Rectal smooth muscle tissue (tissue), 1 donor: ENCODE data around the gene SAP25.
"Not testable (repeated sequence)": the region's sequence is repeated elsewhere in the genome, so short reads cannot be mapped to it uniquely, and the experiment has no call there.

Source experiments
- H3K27ac ChIP-seq: one replicate; pipeline ENCODE4 v1.7.0; 2013; ENCODE audit warnings: low read depth, low read length, inconsistent platforms
- H3K27me3 ChIP-seq: one replicate; pipeline ENCODE4 v1.7.0; 2013; ENCODE audit warnings: low read length; ENCODE audit not compliant: control insufficient read depth, insufficient read depth
- H3K36me3 ChIP-seq: one replicate; pipeline ENCODE4 v1.7.0; 2013; ENCODE audit warnings: low read length; ENCODE audit not compliant: control insufficient read depth, insufficient read depth
- H3K4me1 ChIP-seq: one replicate; pipeline ENCODE4 v1.7.0; 2013; ENCODE audit warnings: low read length; ENCODE audit not compliant: control insufficient read depth, insufficient read depth
- H3K4me3 ChIP-seq: one replicate; pipeline ENCODE4 v1.7.0; 2013; ENCODE audit warnings: low read length
- H3K9ac ChIP-seq: one replicate; pipeline ENCODE4 v1.7.0; 2013; ENCODE audit warnings: low read length

SAP25 gene

GRCh38 chr7:100570954-100571828, 2.5 kb downstream of the SAP25 start:
- no peak overlapping the region for H3K4me3 ChIP-seq
- H3K27ac ChIP-seq: no peak overlapping the region
- no peaks in the 10 kb centered on the region for H3K4me1 ChIP-seq
- peaks cover 4% of the 10 kb centered on the region for H3K36me3 ChIP-seq
- peaks cover 3% of the 10 kb centered on the region for H3K27me3 ChIP-seq
- no peak overlapping the region for H3K9ac ChIP-seq

DNA sequence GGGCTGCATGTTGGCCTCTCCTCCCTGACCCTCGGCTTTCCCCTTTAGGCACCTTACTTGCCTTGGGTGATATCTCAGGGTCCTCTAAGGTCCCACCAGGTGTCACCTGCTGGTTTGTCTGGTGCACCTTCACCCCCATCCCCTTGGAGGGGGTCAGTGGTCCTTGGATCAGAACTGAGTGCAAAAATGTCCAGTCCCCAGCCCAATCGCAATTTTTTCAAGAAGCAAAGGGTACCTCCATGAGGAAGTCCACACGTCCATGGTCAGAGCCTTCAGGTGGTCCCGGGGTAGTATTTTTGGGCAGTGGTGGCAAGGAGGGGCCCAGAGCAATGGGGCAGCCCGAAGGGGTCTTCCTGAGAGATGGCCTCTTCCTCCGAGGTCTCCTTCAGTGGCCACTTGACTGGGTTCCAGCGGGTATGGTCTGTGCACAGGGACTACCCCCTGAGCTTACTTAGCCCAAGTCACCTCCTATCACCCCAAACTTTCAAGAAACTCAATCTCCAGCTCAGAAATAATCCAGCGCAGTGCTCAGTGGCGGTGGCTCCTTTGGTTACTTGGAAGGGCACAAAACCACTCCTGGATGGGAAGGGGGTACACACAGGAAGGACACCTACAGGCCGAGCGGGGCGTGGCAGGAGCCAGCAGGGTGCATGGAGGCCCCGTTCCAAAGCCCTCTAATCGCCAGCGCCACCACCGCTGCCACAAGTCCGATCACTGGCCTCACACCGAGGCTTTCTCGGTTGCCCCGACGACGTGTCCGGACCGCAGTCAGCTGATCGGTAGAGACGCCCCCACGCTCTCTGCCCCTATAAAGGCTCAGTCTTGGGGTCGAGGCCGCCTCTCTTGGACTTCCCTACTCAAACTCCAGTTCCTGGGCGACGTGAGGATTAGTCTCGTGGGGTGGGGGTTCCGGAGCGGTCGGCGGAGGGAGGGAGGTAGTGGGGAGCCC, 4.5 kb downstream of the SAP25 start:
- peaks cover 3% of the 10 kb centered on the region for H3K27me3 ChIP-seq
- H3K9ac ChIP-seq: no peak overlapping the region
- no peak overlapping the region for H3K27ac ChIP-seq
- H3K4me1 ChIP-seq: no peaks in the 10 kb centered on the region
- peak overlapping the region; percentile 54 for H3K4me3 ChIP-seq
- H3K36me3 ChIP-seq: peaks cover 3% of the 10 kb centered on the region

GRCh38 chr7:100568176-100568895, 5.4 kb downstream of the SAP25 start:
- Histone ChIP-seq H3K27ac (no peak overlapping the region), H3K9ac (no peak overlapping the region), H3K4me1 (no peaks in the 10 kb centered on the region), H3K27me3 (peaks cover 3% of the 10 kb centered on the region), H3K36me3 (peaks cover 3% of the 10 kb centered on the region), H3K4me3 (no peak overlapping the region)

GRCh38 chr7:100567751-100568175, 5.9 kb downstream of the SAP25 start:
- no peaks in the 10 kb centered on the region for H3K4me1 ChIP-seq
- H3K9ac ChIP-seq: no peak overlapping the region
- no peak overlapping the region for H3K27ac ChIP-seq
- no peak overlapping the region for H3K4me3 ChIP-seq
- peaks cover 3% of the 10 kb centered on the region for H3K36me3 ChIP-seq
- H3K27me3 ChIP-seq: peaks cover 3% of the 10 kb centered on the region

GRCh38 chr7:100567031-100567730, 6.5 kb downstream of the SAP25 start:
- H3K27ac ChIP-seq: no peak overlapping the region
- no peak overlapping the region for H3K9ac ChIP-seq
- H3K4me1 ChIP-seq: no peaks in the 10 kb centered on the region
- H3K27me3 ChIP-seq: peaks cover 3% of the 10 kb centered on the region
- peaks cover 3% of the 10 kb centered on the region for H3K36me3 ChIP-seq
- no peak overlapping the region for H3K4me3 ChIP-seq

DNA sequence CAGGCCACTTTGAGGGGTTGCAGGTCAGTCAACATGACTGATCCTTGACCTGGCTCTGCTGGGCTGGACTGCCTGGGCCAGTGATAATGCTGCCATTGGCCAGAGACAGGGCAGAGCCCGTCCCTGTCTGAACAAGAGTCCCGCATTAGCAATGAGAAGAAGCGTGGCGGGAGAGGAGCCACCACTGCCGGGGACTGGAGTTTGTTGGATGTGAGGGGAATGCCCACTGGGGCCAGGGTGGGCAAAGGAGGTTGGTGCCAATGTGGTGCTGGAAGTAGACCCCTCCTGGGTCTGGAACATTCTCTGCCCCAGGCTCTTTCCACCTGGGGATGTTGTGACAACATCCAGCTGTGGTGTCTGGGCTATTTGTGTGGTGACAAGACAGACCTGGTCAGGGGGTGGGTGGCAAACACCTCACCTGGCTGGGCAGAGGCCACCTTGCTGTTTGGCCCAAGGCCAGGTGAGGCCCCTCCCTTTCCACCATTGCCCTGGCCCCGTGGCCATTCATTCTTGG, 7.6 kb downstream of the SAP25 start:
- H3K4me1 ChIP-seq: no peaks in the 10 kb centered on the region
- peaks cover 3% of the 10 kb centered on the region for H3K36me3 ChIP-seq
- peaks cover 3% of the 10 kb centered on the region for H3K27me3 ChIP-seq
- no peak overlapping the region for H3K9ac ChIP-seq
- no peak overlapping the region for H3K4me3 ChIP-seq
- no peak overlapping the region for H3K27ac ChIP-seq

DNA sequence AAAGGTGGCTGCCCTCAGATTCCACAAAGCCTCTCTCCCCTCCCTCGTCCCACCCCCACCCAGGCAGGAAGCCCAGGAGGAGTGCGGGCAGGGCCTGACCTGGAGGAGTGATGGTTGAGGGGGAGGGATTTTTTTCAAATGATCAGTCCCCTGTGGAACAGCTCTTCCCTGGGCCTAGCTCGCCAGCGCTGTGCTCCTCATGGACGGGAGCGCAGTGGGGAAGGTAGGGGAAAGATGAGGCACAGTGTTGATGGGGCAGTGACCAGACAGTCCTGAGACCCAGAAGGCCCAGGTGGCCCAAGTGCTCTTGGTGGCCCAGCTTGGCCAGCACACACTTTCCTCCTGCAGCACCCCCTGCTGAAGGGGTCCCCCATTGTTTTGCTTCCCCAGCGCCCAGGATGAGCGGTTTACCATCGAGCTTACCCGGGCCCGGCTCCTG, 8.5 kb downstream of the SAP25 start:
- Histone ChIP-seq H3K27ac (no peak overlapping the region), H3K36me3 (peaks cover 3% of the 10 kb centered on the region), H3K4me1 (no peaks in the 10 kb centered on the region), H3K27me3 (no peaks in the 10 kb centered on the region), H3K9ac (no peak overlapping the region), H3K4me3 (no peak overlapping the region)

- not testable (repeated sequence) for H3K27ac ChIP-seq, H3K9ac ChIP-seq, H3K36me3 ChIP-seq, H3K4me1 ChIP-seq, H3K4me3 ChIP-seq, H3K27me3 ChIP-seq
Observed at GRCh38 chr7:100564405-100564804, 9.3 kb downstream of the SAP25 start.

DNA sequence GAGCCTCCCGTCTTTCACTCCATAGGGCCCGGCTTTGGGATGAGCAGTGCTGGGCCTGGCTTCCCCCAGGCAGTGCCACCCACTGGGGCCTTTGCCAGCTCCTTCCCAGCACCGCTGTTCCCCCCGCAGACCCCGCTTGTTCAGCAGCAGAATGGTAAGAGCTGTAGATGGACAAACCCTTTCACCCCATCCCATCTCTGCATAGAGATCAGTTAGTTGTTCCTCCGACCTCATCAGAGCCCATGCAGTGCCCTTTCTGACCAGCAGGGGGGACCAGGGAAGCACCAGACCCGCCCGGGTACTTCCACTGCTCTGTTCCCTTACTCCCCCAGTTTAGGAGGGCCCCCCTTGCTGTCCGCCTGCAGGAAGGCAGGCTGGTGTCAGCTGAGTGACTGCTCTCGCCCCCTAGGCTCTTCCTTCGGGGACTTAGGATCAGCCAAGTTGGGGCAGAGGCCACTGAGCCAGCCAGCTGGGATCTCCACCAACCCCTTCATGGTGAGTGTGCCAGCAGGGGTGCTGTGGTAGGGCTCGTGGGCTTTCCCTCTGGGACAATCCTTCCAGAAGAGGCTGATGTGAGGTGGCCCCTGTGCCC, 9.8 kb downstream of the SAP25 start:
- no peaks in the 10 kb centered on the region for H3K27me3 ChIP-seq
- no peak overlapping the region for H3K9ac ChIP-seq
- H3K4me3 ChIP-seq: no peak overlapping the region
- peaks cover 3% of the 10 kb centered on the region for H3K36me3 ChIP-seq
- H3K27ac ChIP-seq: no peak overlapping the region
- no peaks in the 10 kb centered on the region for H3K4me1 ChIP-seq

GRCh38 chr7:100563100-100563564, 10.6 kb downstream of the SAP25 start:
- H3K9ac ChIP-seq: no peak overlapping the region
- peaks cover 3% of the 10 kb centered on the region for H3K36me3 ChIP-seq
- H3K4me3 ChIP-seq: no peak overlapping the region
- H3K4me1 ChIP-seq: no peaks in the 10 kb centered on the region
- H3K27me3 ChIP-seq: no peaks in the 10 kb centered on the region
- no peak overlapping the region for H3K27ac ChIP-seq
